HepG2 (cell line): ENCODE results near the gene STX10. TPM values are rescaled to one million over a fixed set of nuclear protein-coding genes. Genes with fewer than 3 reads are reported as not detected.

Experiments used
- CEBPB ChIP-seq: IDR thresholded peaks from 2 replicates; pipeline ENCODE4 v1.6.1; 2011; ENCODE audit warnings: low read depth, low read length, improper control_type of control experiment, borderline replicate concordance
- CREB1 ChIP-seq, 2 experiments: fragments of 450-650 bp in 1 of 2; IDR thresholded peaks; 2 replicates each; pipeline ENCODE4 v1.6.1; 2016 to 2017; ENCODE audit warnings: control low read depth in 1 of 2, mild to moderate bottlenecking in 1 of 2, missing compliant biosample characterization in 1 of 2, missing genetic modification characterization in 1 of 2
- FOXP1 ChIP-seq, 2 experiments: fragments of 450-650 bp in 1 of 2; IDR thresholded peaks; 2 replicates each; pipeline ENCODE4 v1.6.1; 2017 to 2018; ENCODE audit warnings: antibody characterized with exemption in 1 of 2
- JUNB ChIP-seq: sonication (generic); formaldehyde crosslinking; IDR thresholded peaks from 2 replicates; pipeline ENCODE4 v1.8.0; 2022; ENCODE audit warnings: missing genetic modification reagents, mild to moderate bottlenecking, borderline replicate concordance
- ZNF253 ChIP-seq: sonication (generic); formaldehyde crosslinking; IDR thresholded peaks from 2 replicates; pipeline ENCODE4 v1.8.0; 2022; ENCODE audit warnings: mild to moderate bottlenecking, missing genetic modification reagents, borderline replicate concordance
- ZNF354B ChIP-seq: sonication (generic); formaldehyde crosslinking; IDR thresholded peaks from 2 replicates; pipeline ENCODE4 v1.8.0; 2022; ENCODE audit warnings: mild to moderate bottlenecking, missing genetic modification reagents
- ZNF530 ChIP-seq: sonication (generic); formaldehyde crosslinking; IDR thresholded peaks from 2 replicates; pipeline ENCODE4 v1.5.0; 2020; ENCODE audit warnings: low read depth, mild to moderate bottlenecking, missing genetic modification reagents
- ZNF567 ChIP-seq: sonication (generic); formaldehyde crosslinking; IDR thresholded peaks from 2 replicates; pipeline ENCODE4 v1.8.1; 2023; ENCODE audit warnings: mild to moderate bottlenecking, missing genetic modification reagents, borderline replicate concordance
- ZNF572 ChIP-seq: sonication (generic); formaldehyde crosslinking; IDR thresholded peaks from 2 replicates; pipeline ENCODE4 v1.5.1; 2020; ENCODE audit warnings: mild to moderate bottlenecking, missing genetic modification reagents
- polyA plus RNA-seq, 8 experiments: library from polyadenylated mRNA; depleted of rRNA in 3 of 8; stranded (reverse) in 7 of 8; unstranded in 1 of 8; fragments of >200 nt; fragmentation: Illumina TruSeq in 4 of 8; extraction: Trizol in 4 of 8; gene quantifications; 2 replicates each; pipeline versions ENCODE4 v1.2.1 to v1.2.3, GENCODE V29; 2011 to 2016; ENCODE audit warnings: low read depth in 4 of 8, missing spikeins in 1 of 8, mixed read lengths in 1 of 8; ENCODE audit not compliant: insufficient read depth in 1 of 8
- total RNA-seq, 5 experiments: library from RNA; depleted of rRNA; stranded (reverse); fragments of >200 nt; fragmentation: Illumina TruSeq; extraction: Trizol; gene quantifications; 2 replicates each; pipeline ENCODE4 v1.2.3, GENCODE V29; 2016; ENCODE audit warnings: low read depth in 1 of 5
- TF ChIP-seq, protein P1 (sequence below): sonication (generic); formaldehyde crosslinking; conservative IDR thresholded peaks from 2 replicates; pipeline ENCODE4 v1.4.0; 2020; ENCODE audit warnings: missing genetic modification reagents
- TF ChIP-seq, protein P2 (sequence below): sonication (generic); formaldehyde crosslinking; IDR thresholded peaks from 2 replicates; pipeline ENCODE4 v1.4.0; 2020; ENCODE audit warnings: mild to moderate bottlenecking, low read depth, missing genetic modification reagents
- TF ChIP-seq, protein P3 (sequence below): sonication (generic); formaldehyde crosslinking; IDR thresholded peaks from 2 replicates; pipeline ENCODE4 v1.8.1; 2023; ENCODE audit warnings: missing genetic modification reagents, inconsistent platforms, borderline replicate concordance
- TF ChIP-seq, protein P4 (sequence below): sonication (generic); formaldehyde crosslinking; IDR thresholded peaks from 2 replicates; pipeline ENCODE4 v1.5.1; 2020; ENCODE audit warnings: missing genetic modification reagents, mild to moderate bottlenecking, borderline replicate concordance
- TF ChIP-seq, protein P5 (sequence below): sonication (generic); formaldehyde crosslinking; IDR thresholded peaks from 2 replicates; pipeline ENCODE4 v1.4.0; 2020; ENCODE audit warnings: missing genetic modification reagents, low read depth, mild to moderate bottlenecking, borderline replicate concordance
- TF ChIP-seq, protein P6 (sequence below): sonication (generic); formaldehyde crosslinking; IDR thresholded peaks from 2 replicates; pipeline ENCODE4 v1.4.0; 2020; ENCODE audit warnings: missing genetic modification reagents, mild to moderate bottlenecking, borderline replicate concordance
- TF ChIP-seq, protein P7 (sequence below): sonication (generic); formaldehyde crosslinking; IDR thresholded peaks from 2 replicates; pipeline ENCODE4 v1.8.0; 2022; ENCODE audit warnings: missing genetic modification reagents, mild to moderate bottlenecking, inconsistent platforms, borderline replicate concordance

Gene STX10
- total and polyA plus RNA-seq, 2 of the 13 experiments (the other 11 are each of a cell fraction or from before 2014, with no cell fraction given): 47.9 to 66.4 TPM

DNA sequence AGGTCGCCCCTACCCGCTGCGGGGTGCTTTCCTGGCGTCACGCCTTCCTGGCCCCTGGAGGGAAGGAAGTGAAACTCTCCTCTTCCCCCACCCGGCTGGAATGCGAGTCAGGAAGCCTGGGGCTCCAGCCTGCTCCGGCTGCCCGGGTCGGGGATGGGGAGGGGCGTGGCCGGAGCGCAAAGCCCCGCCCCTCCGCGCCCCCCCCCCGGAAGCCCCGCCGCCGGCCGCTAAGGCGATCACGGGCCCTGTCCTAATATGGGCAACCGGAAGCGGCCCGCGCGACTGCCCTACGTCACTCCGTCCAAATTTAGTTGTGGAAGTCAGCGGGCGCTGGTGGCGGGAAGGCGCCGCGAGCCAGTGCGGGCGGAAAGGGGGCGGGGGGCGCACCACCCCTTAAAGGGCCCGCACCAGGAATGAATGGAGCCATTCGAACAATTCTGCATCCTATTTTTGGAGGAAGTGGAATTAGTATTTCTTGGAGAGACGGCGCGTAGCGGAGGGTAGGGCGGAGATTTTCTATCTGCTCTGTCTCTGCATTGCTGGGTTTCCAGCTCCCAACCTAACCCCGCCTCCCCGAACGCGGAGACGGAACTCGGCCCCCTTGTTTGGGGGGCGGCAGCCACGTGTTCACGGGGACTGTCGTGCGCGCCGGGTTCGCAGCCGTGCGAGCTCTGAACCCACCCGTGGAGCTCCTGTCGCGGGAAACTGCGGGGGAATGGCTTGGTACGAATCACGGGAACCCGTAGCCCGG, 1.6 kb upstream of the STX10 start (continued):
- TF ChIP-seq, protein P1, sequence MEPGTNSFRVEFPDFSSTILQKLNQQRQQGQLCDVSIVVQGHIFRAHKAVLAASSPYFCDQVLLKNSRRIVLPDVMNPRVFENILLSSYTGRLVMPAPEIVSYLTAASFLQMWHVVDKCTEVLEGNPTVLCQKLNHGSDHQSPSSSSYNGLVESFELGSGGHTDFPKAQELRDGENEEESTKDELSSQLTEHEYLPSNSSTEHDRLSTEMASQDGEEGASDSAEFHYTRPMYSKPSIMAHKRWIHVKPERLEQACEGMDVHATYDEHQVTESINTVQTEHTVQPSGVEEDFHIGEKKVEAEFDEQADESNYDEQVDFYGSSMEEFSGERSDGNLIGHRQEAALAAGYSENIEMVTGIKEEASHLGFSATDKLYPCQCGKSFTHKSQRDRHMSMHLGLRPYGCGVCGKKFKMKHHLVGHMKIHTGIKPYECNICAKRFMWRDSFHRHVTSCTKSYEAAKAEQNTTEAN (CRISPR knock-in tag): 0 out of 2 replicates have a peak, but pooled peaks have one; percentile 13
- TF ChIP-seq, protein P2, sequence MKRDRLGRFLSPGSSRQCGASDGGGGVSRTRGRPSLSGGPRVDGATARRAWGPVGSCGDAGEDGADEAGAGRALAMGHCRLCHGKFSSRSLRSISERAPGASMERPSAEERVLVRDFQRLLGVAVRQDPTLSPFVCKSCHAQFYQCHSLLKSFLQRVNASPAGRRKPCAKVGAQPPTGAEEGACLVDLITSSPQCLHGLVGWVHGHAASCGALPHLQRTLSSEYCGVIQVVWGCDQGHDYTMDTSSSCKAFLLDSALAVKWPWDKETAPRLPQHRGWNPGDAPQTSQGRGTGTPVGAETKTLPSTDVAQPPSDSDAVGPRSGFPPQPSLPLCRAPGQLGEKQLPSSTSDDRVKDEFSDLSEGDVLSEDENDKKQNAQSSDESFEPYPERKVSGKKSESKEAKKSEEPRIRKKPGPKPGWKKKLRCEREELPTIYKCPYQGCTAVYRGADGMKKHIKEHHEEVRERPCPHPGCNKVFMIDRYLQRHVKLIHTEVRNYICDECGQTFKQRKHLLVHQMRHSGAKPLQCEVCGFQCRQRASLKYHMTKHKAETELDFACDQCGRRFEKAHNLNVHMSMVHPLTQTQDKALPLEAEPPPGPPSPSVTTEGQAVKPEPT: no peak; the same call in 1 of the 2 replicates
- TF ChIP-seq, protein P3, sequence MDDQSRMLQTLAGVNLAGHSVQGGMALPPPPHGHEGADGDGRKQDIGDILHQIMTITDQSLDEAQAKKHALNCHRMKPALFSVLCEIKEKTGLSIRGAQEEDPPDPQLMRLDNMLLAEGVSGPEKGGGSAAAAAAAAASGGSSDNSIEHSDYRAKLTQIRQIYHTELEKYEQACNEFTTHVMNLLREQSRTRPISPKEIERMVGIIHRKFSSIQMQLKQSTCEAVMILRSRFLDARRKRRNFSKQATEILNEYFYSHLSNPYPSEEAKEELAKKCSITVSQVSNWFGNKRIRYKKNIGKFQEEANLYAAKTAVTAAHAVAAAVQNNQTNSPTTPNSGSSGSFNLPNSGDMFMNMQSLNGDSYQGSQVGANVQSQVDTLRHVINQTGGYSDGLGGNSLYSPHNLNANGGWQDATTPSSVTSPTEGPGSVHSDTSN (CRISPR knock-in tag): no peak
- TF ChIP-seq ZNF354B: 0 out of 2 replicates have a peak, but pooled peaks have one; percentile 58
- TF ChIP-seq CEBPB: no peak
- no peak for TF ChIP-seq FOXP1 (IDR thresholded peaks at IDR 0.05)
- TF ChIP-seq FOXP1 (CRISPR knock-in tag; IDR thresholded peaks at IDR 0.05): no peak
- peak; percentile 82 for TF ChIP-seq CREB1 (IDR thresholded peaks at IDR 0.05)
- TF ChIP-seq CREB1 (CRISPR knock-in tag; IDR thresholded peaks at IDR 0.05): peak; percentile 83; the same call in 1 of the 2 replicates
- no peak for TF ChIP-seq JUNB (CRISPR knock-in tag)
- TF ChIP-seq, protein P4, sequence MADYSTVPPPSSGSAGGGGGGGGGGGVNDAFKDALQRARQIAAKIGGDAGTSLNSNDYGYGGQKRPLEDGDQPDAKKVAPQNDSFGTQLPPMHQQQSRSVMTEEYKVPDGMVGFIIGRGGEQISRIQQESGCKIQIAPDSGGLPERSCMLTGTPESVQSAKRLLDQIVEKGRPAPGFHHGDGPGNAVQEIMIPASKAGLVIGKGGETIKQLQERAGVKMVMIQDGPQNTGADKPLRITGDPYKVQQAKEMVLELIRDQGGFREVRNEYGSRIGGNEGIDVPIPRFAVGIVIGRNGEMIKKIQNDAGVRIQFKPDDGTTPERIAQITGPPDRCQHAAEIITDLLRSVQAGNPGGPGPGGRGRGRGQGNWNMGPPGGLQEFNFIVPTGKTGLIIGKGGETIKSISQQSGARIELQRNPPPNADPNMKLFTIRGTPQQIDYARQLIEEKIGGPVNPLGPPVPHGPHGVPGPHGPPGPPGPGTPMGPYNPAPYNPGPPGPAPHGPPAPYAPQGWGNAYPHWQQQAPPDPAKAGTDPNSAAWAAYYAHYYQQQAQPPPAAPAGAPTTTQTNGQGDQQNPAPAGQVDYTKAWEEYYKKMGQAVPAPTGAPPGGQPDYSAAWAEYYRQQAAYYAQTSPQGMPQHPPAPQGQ (CRISPR knock-in tag): no peak
- TF ChIP-seq, protein P5, sequence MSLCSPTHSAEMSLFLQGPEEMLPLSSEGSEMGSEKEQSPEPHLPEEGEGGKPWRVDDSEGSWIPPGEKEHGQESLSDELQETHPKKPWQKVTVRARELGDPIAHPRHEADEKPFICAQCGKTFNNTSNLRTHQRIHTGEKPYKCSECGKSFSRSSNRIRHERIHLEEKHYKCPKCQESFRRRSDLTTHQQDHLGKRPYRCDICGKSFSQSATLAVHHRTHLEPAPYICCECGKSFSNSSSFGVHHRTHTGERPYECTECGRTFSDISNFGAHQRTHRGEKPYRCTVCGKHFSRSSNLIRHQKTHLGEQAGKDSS (CRISPR knock-in tag): no peak
- TF ChIP-seq, protein P6, sequence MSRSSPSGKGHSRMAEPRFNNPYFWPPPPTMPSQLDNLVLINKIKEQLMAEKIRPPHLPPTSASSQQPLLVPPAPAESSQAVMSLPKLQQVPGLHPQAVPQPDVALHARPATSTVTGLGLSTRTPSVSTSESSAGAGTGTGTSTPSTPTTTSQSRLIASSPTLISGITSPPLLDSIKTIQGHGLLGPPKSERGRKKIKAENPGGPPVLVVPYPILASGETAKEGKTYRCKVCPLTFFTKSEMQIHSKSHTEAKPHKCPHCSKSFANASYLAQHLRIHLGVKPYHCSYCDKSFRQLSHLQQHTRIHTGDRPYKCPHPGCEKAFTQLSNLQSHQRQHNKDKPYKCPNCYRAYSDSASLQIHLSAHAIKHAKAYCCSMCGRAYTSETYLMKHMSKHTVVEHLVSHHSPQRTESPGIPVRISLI (CRISPR knock-in tag): no peak
- TF ChIP-seq ZNF567 (CRISPR knock-in tag): no peak
- TF ChIP-seq, protein P7, sequence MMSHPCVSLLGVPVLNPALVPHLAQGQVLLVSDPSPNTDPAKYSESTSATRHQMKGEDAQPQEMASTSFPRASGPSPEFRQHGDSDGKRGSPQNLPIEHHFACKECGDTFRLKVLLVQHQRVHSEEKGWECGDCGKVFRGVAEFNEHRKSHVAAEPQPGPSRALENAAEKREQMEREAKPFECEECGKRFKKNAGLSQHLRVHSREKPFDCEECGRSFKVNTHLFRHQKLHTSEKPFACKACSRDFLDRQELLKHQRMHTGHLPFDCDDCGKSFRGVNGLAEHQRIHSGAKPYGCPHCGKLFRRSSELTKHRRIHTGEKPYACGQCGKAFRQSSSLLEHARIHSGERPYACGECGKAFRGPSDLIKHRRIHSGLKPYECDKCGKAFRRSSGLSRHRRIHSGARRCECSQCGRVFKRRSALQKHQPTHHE: 0 out of 2 replicates have a peak, but pooled peaks have one; percentile 66
- 0 out of 2 replicates have a peak, but pooled peaks have one; percentile 54 for TF ChIP-seq ZNF572 (CRISPR knock-in tag)
- no peak for TF ChIP-seq ZNF253 (CRISPR knock-in tag)
- no peak for TF ChIP-seq ZNF530 (CRISPR knock-in tag)
